ENCODE data around the gene TADA2B.

- TF ChIP-seq ATF3 (IDR thresholded peaks at IDR 0.05; ENCODE audit: borderline replicate concordance, extremely low read depth, low read depth, low read length) (no peak), LARP7 (IDR thresholded peaks at IDR 0.05) (no peak), SMAD5 (IDR thresholded peaks at IDR 0.05; ENCODE audit: low read depth) (no peak), ASH2L (IDR thresholded peaks at IDR 0.05; ENCODE audit: borderline replicate concordance, low read depth) (no peak), RAD21 (IDR thresholded peaks at IDR 0.05; ENCODE audit: insufficient read depth, low read depth, low read length) (no peak)
Observed at GRCh38 chr4:7086384-7086783, 43.2 kb downstream of the TADA2B start.

Data from GM12878 (cell line).